GM20431 (cell line): Measurements from ENCODE around the gene TRMT61B.

Experiments
- in situ Hi-C: fragments of 300-500 bp; cut with MseI, MboI; formaldehyde crosslinking; loops from one replicate; pipeline ENCODE4 v1.15.0; 2020; ENCODE audit warnings: low sequenced_read_pairs; ENCODE audit not compliant: unreplicated experiment

Gene TRMT61B

DNA sequence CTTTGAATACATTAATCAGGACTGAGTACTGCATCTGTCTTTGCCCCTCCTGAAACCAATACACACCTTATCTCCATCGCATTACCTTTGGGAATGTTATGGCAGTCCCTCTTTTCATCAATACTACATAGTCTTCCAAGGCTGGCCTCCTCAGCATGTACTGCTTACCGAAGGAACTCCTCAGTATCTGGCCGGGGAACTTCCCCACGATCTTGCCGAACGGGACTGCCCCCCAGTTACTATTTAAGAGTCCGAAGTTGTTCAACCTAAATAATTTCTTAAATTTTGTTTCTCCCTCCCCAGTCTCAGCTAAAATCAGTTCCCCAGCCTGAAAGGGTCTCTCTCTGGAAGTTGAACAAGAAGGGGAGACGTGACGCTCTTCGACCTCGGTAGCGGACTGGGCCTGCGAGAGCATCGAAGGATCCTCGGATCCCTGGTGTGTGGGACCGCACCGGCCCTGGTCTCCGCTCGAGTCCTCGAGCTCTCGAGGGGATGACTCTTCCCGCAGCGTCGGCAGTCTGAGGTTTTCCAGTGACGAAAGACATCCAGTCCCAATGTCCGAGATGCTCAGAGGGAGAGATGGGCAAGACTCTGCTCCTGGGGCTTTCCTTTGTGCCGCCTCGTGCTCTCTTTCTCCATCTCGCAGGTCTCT, 489 bp downstream of the TRMT61B start:
- in situ Hi-C loops = no loop called here

DNA sequence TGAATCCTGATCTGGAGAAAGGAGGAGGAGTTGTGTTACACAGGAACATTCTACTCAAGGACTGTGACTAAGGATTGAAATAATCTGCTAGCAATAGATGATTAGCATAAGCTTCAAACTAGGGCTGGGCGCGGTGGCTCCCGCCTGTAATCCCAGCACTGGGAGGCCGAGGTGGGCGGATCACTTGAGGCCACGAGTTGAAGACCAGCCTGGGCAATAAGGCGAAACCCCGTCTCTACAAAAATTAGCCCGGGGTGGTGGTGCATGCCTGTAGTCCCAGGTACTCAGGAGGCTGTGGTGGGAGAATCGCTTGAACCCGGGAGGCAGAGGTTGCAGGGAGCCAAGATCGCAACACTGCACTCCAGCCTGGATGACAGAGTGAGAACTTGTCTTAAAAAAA, 1.5 kb downstream of the TRMT61B start:
- in situ Hi-C loops = no loop called here

DNA sequence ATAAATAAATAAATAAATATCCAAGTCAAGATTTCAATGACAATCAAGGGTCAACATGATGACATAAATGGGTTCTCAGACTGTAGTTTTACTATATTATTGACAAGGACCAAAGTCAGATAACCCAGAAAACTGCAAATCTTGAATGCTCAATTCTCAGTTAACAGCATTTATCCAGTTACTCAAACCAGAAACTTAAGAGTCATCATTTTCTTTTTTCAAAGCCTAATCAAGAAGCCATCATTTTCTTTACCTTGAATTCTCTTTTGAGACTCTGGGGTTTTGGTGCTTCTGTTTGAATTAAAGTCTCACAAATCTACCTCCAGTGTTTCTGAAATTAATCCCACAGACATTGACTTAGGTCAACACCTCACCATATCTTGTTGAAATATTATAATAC, 14.1 kb downstream of the TRMT61B start:
- in situ Hi-C loops = no loop called here

DNA sequence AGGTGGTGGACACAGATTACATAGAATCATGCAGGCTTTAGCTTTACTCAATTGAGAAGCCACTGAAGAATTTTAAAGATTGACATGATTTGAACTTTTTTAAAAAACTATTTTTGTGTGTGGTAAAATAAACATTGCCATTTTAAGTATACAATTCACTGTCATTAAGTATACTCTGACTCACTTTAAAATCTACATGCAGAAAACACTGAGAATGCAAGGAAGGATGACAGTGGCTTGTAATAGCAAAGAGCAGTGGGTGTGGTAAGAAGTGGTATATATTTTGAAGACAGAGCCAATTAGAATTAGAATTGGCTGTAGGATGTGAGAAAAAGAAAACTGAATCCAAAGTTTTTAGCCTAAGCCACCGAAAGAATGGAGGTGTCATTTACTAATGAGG, 14.9 kb downstream of the TRMT61B start:
- in situ Hi-C loops = no loop called here

DNA sequence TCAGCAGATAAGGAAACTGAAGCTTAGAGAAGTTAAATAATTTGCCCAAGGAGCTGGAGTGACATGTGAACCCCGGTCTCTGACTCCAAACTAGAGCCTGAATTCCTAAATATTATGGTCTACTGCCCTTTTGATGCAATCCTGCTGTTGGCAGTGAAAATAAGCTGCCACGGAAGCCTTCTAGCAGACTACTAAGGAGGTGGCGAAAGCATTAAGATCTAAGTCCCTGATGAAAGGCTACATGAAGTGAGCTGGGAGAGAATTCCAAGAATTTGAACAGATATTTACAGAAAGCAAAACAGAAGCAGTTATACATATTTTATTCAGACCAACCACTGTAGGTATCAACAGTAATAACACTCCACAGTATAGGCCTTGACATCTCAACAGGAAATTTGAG, 28.1 kb downstream of the TRMT61B start:
- in situ Hi-C loops = no loop called here

DNA sequence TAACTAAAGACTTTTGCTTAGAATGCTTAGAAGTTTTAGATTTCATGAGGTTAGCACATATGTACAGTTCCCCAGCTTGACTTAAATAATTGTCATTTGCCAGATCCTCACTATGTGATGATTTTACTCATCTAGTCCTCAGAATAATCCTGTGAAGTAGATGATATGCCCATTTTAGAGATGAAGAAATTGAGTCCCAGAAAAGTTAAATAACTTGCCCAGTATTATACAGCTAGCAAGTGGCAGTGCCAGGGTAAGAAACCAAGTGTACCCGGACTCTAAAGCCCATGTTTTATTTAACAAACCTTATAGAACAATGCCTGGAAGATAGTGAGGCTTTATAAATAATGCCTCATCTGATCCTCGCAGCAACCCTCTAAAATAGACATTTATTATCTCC, 31.1 kb downstream of the TRMT61B start:
- in situ Hi-C loops = no loop called here

DNA sequence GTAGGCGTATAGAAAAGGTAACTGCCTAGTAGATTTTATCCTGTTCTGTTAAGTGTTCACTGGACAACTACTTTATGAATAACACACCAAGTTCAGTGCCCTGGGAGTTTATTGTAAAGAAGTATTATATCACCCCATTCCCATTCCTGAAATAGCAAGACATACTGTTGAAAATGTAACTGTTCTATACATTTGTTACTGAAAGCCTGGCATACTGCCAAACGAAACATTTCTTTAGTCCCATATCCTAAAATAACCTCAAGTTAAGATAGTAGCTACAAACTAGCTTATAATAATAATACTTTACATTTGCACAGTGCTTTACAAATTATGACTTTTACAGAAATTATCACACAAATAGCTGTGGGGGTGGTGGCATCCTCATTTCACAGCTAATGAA, 34.3 kb downstream of the TRMT61B start:
- in situ Hi-C loops = no loop called here

DNA sequence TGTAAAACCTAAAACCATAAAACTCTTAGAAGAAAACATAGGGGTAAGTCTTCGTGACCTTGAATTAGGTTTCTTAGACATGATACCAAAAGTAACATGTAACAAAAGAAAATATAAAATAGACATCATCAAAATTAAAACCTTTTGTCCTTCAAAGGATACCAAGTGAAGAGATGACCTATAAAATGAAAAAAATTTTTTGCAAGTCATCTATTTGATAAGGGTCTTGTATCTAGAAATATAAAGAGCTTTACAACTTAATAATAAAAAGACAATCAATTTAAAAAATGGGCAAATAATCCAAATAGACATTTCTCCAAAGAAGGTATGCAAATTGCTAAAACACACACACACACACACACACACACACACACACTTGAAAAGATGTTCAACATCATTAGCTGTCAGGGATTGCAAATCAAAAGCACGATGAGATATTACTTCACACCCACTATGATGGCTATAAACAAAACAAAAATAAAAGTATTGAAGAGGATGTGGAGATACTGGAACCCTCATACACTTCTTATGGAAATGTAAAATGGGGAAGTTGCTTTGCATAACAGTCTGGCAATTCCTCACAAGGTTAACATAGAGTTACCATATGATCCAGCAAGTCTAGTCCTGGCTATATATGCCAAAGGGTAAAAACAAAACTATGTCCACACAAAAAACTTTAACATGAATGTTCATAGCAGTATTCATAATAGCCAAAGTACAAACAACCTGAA, 36.2 kb downstream of the TRMT61B start:
- in situ Hi-C loops = no loop called here

DNA sequence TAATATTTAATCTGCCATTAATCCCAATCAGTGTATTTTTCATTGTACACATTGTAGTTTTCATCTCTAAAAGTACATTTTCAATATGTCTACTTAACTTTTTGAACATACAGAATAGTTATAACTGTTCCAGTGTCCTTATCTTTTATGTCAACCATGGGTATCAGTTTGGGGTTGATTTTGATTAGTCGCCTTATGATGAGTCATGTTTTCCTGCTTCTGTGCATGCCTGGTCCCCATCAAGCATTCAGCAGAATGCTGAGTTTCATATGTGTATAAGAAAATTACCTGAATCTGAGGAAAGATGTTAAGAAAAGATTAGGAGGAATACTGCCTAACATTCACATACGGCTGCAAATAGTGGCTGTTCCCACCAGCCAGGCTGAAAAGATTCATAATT, 41.7 kb downstream of the TRMT61B start:
- in situ Hi-C loops = no loop called here

DNA sequence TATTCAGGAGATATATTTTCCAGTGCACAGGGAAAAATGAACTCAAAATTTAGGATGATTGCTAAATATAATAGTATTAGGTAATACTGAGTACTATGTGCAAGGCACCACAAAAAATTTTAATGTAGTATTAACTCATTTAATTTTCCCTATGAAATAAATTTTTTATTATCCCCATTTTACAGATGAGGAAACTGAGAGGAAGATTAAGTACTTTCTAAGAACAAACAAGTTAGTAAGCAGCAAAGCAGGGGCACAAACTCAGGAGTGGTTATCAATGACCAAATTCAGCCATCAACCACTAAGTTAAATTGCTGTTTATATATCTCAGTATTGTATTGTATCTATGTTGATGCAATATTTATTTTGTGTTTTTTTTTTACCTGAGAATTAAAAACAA, 45.2 kb downstream of the TRMT61B start:
- in situ Hi-C loops = no loop called here

DNA sequence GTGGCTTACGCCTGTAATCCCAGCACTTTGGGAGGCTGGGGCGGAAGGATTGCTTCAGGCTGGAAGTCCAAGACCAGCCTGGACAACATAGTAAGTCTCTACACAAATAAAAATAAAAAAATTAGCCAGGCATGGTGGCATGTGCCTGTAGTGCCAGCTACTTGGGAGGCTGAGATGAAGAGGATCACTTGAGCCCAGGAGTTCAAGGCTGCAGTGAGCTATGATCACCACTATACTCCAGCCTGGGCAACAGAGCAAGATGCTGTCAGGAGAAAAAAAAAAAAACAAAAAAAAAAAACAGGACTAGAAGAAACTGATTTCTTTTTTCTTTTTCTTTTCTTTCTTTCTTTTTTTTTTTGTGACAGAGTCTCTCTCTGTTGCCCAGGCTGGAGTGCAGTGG, 45.9 kb downstream of the TRMT61B start:
- in situ Hi-C loops = no loop called here

DNA sequence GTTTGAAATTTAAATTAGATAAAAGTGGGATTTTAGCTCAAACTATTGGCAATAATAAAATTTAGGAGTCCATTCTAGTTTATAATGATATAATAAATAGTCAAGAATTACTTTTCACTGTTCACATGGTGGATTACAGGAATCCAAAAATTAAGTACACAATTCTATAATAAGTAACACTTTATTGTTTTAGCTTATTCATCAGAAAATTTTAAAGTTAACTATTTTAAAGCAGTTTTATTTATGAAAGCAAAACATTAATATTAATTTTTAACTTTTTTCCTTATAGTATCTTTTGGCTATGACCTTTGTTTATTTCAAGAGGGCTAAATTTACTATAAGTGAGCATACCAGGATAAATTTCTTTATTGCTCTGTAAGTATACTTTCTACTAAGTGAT, 48.1 kb downstream of the TRMT61B start:
- in situ Hi-C loops = no loop called here

DNA sequence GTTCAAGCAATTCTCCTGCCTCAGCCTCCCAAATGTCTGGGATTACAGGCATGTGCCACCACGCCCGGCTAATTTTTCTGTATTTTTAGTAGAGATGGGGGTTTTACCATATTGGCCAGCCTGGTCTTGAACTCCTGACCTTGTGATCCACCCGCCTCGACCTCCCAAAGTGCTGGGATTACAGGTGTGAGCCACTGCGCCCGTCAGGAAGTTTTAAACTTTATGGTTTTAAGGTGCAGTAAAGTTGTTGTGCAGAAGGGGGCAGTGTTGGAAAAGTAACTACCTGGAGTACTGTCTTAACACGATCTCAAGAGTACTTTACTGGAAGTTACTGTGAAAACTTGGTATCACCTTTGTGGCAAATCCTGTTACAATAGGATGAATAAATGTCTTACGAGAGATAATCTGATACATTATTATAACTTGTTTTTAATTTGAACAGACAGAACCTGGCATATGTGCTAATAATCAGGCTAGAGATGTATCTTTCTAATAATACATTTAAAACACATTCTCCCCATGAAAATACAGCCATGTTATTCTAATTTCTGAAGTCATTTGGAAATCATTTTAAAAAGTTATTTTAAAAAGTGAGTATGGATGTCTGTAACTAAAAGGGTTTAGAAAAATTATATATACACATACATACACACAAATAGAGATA, 48.7 kb downstream of the TRMT61B start:
- in situ Hi-C loops = no loop called here

DNA sequence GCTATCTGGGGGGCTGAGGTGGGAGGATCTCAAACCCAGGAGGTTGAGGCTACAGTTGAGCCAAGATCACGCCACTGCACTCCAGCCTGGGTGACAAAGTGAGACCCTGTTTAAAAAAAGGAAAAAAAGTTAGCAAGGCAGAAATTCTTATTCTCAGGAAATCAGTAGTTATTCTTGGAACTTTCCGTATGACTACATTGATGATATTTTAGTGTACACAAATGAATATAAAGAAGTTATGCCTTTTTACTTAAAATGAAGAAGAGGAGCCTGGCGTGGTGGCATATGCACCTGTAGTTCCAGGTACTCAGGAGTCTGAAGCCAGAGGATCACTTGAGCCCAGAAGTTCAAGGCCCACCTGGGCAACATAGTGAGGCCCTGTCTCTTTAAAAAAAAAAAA, 52.1 kb downstream of the TRMT61B start:
- in situ Hi-C loops = no loop called here

DNA sequence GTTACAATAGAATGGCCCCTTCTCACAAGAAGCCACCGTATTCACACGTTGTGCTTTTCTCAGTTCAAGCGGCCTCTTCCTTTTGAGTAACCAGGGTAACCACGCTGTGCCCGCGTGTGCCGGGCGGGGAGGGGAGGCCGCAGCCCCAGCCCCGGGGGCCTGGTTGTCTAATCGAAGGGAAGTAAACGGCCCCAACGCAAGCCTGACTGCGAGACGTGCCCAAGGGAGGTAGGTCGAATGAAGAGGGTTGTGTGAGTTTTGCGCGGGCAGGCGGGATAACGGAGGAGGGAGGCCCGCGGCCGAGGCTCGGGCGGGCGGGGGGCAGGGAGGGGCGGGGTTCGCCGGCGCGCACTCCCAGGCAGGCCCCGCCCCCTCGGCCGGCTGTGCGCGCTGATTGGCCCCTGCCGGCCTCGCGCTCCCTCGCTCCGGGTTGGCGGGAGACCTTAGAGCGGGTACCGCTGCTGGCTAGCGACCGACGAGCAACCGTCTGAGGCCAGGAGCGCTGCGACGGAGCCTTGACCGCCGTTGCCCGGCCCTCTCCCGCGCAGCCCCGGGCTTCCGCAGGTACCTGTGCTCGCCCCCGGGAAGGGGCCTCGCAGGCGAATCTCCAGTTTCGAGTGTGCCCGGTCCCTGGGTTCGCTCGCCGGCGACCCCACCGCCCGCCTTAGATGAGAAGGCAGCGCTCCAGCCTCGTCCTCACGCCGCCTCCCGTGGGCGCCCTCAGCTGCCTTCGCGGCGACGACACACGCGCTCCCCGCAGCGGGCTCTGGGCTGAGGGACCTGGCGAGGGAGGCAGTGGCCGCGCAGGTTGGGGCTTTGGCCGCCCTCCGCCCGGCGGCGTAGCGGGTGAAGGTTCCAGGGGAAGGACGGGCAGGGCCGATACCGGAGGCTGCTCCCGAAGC, 59.5 kb downstream of the TRMT61B start, which contains the start of gene SPDYA:
Gene SPDYA (plus strand): TSS at position 451 of the 902 bp plus-strand sequence. CDS start 5,181 bp downstream, outside the sequence.
- in situ Hi-C loops = no loop called here

DNA sequence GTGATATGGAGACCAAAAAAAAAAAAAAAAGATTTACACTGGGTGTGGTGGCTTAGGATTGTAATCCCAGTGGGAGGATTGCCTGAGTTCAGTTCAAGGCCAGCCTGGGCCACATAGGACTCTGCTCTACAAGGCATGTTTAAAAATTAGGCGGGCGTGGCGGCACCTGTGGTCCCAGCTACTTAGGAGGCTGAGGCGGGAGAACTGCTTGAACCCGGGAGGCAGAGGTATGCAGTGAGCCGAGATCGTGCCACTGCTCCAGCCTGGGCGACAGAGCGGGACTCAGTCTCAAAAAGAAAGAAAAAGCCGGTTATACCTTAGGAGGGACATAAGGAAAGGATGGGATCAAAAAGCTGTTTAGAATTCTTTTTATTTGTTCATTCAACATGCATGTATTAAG, 60.2 kb downstream of the TRMT61B start:
- in situ Hi-C loops = no loop called here

DNA sequence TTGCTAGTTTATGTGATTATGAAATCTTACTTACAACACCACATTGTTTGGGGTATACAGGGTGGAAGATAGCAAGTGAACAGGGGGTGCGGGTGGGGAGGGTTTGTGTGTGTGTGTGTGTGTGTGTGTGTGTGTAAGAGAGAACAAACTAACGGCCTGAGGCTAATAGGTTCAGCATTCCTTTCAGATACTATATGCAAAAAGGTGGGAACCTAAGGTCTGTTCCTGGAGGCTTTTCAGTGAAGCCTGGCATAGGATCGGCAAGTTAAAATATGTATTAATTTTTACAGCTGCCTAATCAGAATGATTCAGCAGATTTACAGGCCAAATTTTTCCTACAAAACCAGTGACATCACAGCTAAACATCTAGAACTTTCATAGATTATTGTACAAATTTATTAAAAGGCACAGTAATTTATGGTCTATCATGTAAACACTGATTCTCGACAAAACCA, 67.1 kb downstream of the TRMT61B start:
- in situ Hi-C loops = no loop called here

DNA sequence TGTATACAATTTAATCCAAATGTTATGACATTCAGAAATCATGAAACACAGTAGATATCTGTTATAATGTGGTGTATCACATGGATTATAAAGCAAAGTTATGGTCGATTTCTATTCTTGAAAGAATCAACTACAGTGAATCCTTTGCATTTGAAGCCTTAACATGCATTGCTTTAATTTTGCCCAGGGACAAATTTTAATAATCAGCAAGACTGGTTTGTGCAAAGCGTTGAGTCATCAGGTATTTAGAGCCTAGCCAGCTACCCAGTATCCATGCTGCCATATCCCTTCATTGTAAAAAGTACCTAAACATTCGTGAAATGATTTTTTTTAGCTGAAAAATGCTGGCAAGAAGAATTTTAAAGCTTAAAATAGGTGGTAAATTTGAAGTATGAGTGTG, 68.4 kb downstream of the TRMT61B start:
- in situ Hi-C loops = no loop called here
